ENCODE measurements around the gene MVB12A. TPM values are rescaled to one million over a fixed set of nuclear protein-coding genes. Genes with fewer than 3 reads are reported as not detected.

Gene MVB12A
- total and polyA plus RNA-seq, 2 experiments from 2014 or later = 36.6 to 60.3 TPM

DNA sequence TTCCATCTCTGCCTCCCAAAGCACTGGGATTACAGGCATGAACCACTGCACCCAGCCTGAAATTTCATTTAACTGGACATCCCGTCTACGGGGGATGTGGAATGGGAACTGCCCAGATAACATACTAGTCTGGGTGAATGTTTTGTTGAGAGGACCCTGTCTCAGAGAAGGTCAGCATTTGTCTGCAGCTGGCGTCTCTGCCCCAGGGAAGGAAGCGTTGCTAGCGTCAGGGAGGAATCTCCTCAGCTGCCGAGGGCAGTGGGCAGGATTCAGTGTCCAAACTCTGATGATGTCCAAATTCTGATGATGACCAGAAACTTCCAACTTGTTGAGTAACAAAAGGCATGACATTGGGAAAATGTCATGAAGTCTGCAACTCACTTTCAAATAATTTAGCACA lies 37.8 kb downstream of the MVB12A start:
- Mint-ChIP-seq H3K4me3 (no peak overlapping the region), H3K4me1 (peaks cover 10% of the 10 kb centered on the region), H3K9me3 (peaks cover 4% of the 10 kb centered on the region; the same call in 1 of the 3 replicates), H3K27me3 (ENCODE audit: insufficient read depth, low read depth, poor library complexity) (peaks cover 29% of the 10 kb centered on the region), H3K36me3 (ENCODE audit: low read depth) (no peaks in the 10 kb centered on the region; the same call in 2 of the 3 replicates), H3K27ac (no peak overlapping the region)
- no peak for ATAC-seq
- no peaks in the 10 kb centered on the region for H3K79me2 ChIP-seq (replicated peaks; ENCODE audit: insufficient read depth)
- H3K4me3 ChIP-seq = no peak overlapping the region
- H3K4me2 ChIP-seq = no peak overlapping the region
- no peak overlapping the region for H3K27ac ChIP-seq (ENCODE audit: low read depth)
- TF ChIP-seq CREB1 (CRISPR knock-in tag; IDR thresholded peaks at IDR 0.05; ENCODE audit: low read depth) (no peak), NANOG (IDR thresholded peaks at IDR 0.05; ENCODE audit: borderline replicate concordance) (no peak), ZNF331 (CRISPR knock-in tag; IDR thresholded peaks at IDR 0.05; ENCODE audit: low read depth) (no peak)
- TF ChIP-seq, protein P1, sequence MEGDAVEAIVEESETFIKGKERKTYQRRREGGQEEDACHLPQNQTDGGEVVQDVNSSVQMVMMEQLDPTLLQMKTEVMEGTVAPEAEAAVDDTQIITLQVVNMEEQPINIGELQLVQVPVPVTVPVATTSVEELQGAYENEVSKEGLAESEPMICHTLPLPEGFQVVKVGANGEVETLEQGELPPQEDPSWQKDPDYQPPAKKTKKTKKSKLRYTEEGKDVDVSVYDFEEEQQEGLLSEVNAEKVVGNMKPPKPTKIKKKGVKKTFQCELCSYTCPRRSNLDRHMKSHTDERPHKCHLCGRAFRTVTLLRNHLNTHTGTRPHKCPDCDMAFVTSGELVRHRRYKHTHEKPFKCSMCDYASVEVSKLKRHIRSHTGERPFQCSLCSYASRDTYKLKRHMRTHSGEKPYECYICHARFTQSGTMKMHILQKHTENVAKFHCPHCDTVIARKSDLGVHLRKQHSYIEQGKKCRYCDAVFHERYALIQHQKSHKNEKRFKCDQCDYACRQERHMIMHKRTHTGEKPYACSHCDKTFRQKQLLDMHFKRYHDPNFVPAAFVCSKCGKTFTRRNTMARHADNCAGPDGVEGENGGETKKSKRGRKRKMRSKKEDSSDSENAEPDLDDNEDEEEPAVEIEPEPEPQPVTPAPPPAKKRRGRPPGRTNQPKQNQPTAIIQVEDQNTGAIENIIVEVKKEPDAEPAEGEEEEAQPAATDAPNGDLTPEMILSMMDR (conservative IDR thresholded peaks at IDR 0.05; ENCODE audit: low read depth in 2 of 2) = no peak
- TF ChIP-seq, protein P2, sequence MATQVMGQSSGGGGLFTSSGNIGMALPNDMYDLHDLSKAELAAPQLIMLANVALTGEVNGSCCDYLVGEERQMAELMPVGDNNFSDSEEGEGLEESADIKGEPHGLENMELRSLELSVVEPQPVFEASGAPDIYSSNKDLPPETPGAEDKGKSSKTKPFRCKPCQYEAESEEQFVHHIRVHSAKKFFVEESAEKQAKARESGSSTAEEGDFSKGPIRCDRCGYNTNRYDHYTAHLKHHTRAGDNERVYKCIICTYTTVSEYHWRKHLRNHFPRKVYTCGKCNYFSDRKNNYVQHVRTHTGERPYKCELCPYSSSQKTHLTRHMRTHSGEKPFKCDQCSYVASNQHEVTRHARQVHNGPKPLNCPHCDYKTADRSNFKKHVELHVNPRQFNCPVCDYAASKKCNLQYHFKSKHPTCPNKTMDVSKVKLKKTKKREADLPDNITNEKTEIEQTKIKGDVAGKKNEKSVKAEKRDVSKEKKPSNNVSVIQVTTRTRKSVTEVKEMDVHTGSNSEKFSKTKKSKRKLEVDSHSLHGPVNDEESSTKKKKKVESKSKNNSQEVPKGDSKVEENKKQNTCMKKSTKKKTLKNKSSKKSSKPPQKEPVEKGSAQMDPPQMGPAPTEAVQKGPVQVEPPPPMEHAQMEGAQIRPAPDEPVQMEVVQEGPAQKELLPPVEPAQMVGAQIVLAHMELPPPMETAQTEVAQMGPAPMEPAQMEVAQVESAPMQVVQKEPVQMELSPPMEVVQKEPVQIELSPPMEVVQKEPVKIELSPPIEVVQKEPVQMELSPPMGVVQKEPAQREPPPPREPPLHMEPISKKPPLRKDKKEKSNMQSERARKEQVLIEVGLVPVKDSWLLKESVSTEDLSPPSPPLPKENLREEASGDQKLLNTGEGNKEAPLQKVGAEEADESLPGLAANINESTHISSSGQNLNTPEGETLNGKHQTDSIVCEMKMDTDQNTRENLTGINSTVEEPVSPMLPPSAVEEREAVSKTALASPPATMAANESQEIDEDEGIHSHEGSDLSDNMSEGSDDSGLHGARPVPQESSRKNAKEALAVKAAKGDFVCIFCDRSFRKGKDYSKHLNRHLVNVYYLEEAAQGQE (IDR thresholded peaks at IDR 0.05; ENCODE audit: unreplicated experiment) = no peak
- TF ChIP-seq, protein P3, sequence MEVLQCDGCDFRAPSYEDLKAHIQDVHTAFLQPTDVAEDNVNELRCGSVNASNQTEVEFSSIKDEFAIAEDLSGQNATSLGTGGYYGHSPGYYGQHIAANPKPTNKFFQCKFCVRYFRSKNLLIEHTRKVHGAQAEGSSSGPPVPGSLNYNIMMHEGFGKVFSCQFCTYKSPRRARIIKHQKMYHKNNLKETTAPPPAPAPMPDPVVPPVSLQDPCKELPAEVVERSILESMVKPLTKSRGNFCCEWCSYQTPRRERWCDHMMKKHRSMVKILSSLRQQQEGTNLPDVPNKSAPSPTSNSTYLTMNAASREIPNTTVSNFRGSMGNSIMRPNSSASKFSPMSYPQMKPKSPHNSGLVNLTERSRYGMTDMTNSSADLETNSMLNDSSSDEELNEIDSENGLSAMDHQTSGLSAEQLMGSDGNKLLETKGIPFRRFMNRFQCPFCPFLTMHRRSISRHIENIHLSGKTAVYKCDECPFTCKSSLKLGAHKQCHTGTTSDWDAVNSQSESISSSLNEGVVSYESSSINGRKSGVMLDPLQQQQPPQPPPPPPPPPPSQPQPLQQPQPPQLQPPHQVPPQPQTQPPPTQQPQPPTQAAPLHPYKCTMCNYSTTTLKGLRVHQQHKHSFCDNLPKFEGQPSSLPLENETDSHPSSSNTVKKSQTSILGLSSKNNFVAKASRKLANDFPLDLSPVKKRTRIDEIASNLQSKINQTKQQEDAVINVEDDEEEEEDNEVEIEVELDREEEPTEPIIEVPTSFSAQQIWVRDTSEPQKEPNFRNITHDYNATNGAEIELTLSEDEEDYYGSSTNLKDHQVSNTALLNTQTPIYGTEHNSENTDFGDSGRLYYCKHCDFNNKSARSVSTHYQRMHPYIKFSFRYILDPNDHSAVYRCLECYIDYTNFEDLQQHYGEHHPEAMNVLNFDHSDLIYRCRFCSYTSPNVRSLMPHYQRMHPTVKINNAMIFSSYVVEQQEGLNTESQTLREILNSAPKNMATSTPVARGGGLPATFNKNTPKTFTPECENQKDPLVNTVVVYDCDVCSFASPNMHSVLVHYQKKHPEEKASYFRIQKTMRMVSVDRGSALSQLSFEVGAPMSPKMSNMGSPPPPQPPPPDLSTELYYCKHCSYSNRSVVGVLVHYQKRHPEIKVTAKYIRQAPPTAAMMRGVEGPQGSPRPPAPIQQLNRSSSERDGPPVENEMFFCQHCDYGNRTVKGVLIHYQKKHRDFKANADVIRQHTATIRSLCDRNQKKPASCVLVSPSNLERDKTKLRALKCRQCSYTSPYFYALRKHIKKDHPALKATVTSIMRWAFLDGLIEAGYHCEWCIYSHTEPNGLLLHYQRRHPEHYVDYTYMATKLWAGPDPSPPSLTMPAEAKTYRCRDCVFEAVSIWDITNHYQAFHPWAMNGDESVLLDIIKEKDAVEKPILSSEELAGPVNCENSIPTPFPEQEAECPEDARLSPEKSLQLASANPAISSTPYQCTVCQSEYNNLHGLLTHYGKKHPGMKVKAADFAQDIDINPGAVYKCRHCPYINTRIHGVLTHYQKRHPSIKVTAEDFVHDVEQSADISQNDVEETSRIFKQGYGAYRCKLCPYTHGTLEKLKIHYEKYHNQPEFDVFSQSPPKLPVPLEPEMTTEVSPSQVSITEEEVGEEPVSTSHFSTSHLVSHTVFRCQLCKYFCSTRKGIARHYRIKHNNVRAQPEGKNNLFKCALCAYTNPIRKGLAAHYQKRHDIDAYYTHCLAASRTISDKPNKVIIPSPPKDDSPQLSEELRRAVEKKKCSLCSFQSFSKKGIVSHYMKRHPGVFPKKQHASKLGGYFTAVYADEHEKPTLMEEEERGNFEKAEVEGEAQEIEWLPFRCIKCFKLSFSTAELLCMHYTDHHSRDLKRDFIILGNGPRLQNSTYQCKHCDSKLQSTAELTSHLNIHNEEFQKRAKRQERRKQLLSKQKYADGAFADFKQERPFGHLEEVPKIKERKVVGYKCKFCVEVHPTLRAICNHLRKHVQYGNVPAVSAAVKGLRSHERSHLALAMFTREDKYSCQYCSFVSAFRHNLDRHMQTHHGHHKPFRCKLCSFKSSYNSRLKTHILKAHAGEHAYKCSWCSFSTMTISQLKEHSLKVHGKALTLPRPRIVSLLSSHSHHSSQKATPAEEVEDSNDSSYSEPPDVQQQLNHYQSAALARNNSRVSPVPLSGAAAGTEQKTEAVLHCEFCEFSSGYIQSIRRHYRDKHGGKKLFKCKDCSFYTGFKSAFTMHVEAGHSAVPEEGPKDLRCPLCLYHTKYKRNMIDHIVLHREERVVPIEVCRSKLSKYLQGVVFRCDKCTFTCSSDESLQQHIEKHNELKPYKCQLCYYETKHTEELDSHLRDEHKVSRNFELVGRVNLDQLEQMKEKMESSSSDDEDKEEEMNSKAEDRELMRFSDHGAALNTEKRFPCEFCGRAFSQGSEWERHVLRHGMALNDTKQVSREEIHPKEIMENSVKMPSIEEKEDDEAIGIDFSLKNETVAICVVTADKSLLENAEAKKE (CRISPR knock-in tag; IDR thresholded peaks at IDR 0.05) = no peak
- TF ChIP-seq, protein P4, sequence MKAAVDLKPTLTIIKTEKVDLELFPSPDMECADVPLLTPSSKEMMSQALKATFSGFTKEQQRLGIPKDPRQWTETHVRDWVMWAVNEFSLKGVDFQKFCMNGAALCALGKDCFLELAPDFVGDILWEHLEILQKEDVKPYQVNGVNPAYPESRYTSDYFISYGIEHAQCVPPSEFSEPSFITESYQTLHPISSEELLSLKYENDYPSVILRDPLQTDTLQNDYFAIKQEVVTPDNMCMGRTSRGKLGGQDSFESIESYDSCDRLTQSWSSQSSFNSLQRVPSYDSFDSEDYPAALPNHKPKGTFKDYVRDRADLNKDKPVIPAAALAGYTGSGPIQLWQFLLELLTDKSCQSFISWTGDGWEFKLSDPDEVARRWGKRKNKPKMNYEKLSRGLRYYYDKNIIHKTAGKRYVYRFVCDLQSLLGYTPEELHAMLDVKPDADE (IDR thresholded peaks at IDR 0.05) = no peak
- H3K9me2 ChIP-seq (ENCODE audit: insufficient read depth) = no peaks in the 10 kb centered on the region
- H3F3A ChIP-seq (replicated peaks; ENCODE audit: low read depth) = peaks cover 3% of the 10 kb centered on the region; the same call in 1 of the 2 replicates
- H4K20me1 ChIP-seq (replicated peaks; ENCODE audit: insufficient read depth) = no peaks in the 10 kb centered on the region
- H3K4me1 ChIP-seq (ENCODE audit: insufficient read depth) = peaks cover 12% of the 10 kb centered on the region
- peaks cover 43% of the 10 kb centered on the region for H3K27me3 ChIP-seq (ENCODE audit: insufficient read depth)
- no peak for DNase-seq (ENCODE audit: low spot score)
- no peak overlapping the region for H2AFZ ChIP-seq
- H3K36me3 ChIP-seq (ENCODE audit: insufficient read depth) = no peaks in the 10 kb centered on the region
